Liver (tissue), 3 donors: ENCODE results near the gene ZNF793.

Experiments used
- EGR1 ChIP-seq, 2 donors: IDR thresholded peaks; 2 replicates each; pipeline ENCODE4 v1.6.1; 2016 to 2018; ENCODE audit warnings: antibody characterized with exemption in 2 of 2, low read depth in 2 of 2
- FOXA1 ChIP-seq: IDR thresholded peaks from 2 replicates; pipeline ENCODE4 v1.6.1; 2016; ENCODE audit warnings: antibody characterized with exemption
- GABPA ChIP-seq, 2 donors: IDR thresholded peaks in 1 of 2; conservative IDR thresholded peaks in 1 of 2; 2 replicates each; pipeline ENCODE4 v1.6.1; 2016; ENCODE audit warnings: antibody characterized with exemption in 2 of 2, mild to moderate bottlenecking in 1 of 2, moderate library complexity in 1 of 2
- HNF4A ChIP-seq, 2 donors: conservative IDR thresholded peaks; 2 replicates each; pipeline ENCODE4 v1.6.1; 2016; ENCODE audit warnings: antibody characterized with exemption in 2 of 2, mild to moderate bottlenecking in 2 of 2
- JUND ChIP-seq, 2 donors: IDR thresholded peaks; 2 replicates each; pipeline ENCODE4 v1.6.1; 2016; ENCODE audit warnings: antibody characterized with exemption in 2 of 2
- RAD21 ChIP-seq, 2 donors: IDR thresholded peaks; 2 replicates each; pipeline ENCODE4 v1.6.1; 2016; ENCODE audit warnings: antibody characterized with exemption in 2 of 2, mild to moderate bottlenecking in 2 of 2
- REST ChIP-seq: IDR thresholded peaks from 2 replicates; pipeline ENCODE4 v1.6.1; 2016; ENCODE audit warnings: antibody characterized with exemption, mild to moderate bottlenecking
- SP1 ChIP-seq: IDR thresholded peaks from 2 replicates; pipeline ENCODE4 v1.6.1; 2018; ENCODE audit warnings: antibody characterized with exemption, mild to moderate bottlenecking
- TAF1 ChIP-seq: conservative IDR thresholded peaks from 2 replicates; pipeline ENCODE4 v1.6.1; 2016; ENCODE audit warnings: antibody characterized with exemption, mild to moderate bottlenecking
- YY1 ChIP-seq: IDR thresholded peaks from 2 replicates; pipeline ENCODE4 v1.6.1; 2016; ENCODE audit warnings: antibody characterized with exemption, mild to moderate bottlenecking
- TF ChIP-seq, protein P1 (sequence below): fragments of 150-350 bp; IDR thresholded peaks from 2 replicates; pipeline ENCODE4 v1.5.1; 2017; ENCODE audit warnings: improper control_type of control experiment, low read depth, low read length; ENCODE audit not compliant: missing input control
- TF ChIP-seq, protein P2 (sequence below): IDR thresholded peaks from 2 replicates; pipeline ENCODE4 v1.6.1; 2016; ENCODE audit warnings: antibody characterized with exemption
- TF ChIP-seq, protein P3 (sequence below): IDR thresholded peaks from 2 replicates; pipeline ENCODE4 v1.6.1; 2016; ENCODE audit warnings: antibody characterized with exemption
- donor health status: healthy.
- donor health status: healthy.

GRCh38 chr19:37484406-37485168, 22.2 kb upstream of the ZNF793 start:
- TF ChIP-seq, protein P1, sequence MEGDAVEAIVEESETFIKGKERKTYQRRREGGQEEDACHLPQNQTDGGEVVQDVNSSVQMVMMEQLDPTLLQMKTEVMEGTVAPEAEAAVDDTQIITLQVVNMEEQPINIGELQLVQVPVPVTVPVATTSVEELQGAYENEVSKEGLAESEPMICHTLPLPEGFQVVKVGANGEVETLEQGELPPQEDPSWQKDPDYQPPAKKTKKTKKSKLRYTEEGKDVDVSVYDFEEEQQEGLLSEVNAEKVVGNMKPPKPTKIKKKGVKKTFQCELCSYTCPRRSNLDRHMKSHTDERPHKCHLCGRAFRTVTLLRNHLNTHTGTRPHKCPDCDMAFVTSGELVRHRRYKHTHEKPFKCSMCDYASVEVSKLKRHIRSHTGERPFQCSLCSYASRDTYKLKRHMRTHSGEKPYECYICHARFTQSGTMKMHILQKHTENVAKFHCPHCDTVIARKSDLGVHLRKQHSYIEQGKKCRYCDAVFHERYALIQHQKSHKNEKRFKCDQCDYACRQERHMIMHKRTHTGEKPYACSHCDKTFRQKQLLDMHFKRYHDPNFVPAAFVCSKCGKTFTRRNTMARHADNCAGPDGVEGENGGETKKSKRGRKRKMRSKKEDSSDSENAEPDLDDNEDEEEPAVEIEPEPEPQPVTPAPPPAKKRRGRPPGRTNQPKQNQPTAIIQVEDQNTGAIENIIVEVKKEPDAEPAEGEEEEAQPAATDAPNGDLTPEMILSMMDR: no peak
- no peak for TF ChIP-seq RAD21 (IDR thresholded peaks at IDR 0.05)
- no peak for TF ChIP-seq YY1
- TF ChIP-seq HNF4A (conservative IDR thresholded peaks at IDR 0.05): no peak
- no peak for TF ChIP-seq TAF1
- TF ChIP-seq EGR1 (IDR thresholded peaks at IDR 0.05; ENCODE audit: low read depth in 2 of 2): no peak
- no peak for TF ChIP-seq JUND (IDR thresholded peaks at IDR 0.05)
- no peak for TF ChIP-seq FOXA1
- TF ChIP-seq, protein P2, sequence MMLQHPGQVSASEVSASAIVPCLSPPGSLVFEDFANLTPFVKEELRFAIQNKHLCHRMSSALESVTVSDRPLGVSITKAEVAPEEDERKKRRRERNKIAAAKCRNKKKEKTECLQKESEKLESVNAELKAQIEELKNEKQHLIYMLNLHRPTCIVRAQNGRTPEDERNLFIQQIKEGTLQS: no peak
- TF ChIP-seq GABPA (IDR thresholded peaks at IDR 0.05 in 1 of 2, conservative IDR thresholded peaks at IDR 0.05 in 1 of 2): no peak
- TF ChIP-seq REST: no peak
- TF ChIP-seq SP1: no peak
- TF ChIP-seq, protein P3, sequence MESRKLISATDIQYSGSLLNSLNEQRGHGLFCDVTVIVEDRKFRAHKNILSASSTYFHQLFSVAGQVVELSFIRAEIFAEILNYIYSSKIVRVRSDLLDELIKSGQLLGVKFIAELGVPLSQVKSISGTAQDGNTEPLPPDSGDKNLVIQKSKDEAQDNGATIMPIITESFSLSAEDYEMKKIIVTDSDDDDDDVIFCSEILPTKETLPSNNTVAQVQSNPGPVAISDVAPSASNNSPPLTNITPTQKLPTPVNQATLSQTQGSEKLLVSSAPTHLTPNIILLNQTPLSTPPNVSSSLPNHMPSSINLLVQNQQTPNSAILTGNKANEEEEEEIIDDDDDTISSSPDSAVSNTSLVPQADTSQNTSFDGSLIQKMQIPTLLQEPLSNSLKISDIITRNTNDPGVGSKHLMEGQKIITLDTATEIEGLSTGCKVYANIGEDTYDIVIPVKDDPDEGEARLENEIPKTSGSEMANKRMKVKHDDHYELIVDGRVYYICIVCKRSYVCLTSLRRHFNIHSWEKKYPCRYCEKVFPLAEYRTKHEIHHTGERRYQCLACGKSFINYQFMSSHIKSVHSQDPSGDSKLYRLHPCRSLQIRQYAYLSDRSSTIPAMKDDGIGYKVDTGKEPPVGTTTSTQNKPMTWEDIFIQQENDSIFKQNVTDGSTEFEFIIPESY: no peak
